Neural progenitor cell (in vitro differentiated cells): ENCODE results near the gene RNF157. TPM values are rescaled to one million over a fixed set of nuclear protein-coding genes. Genes with fewer than 3 reads are reported as not detected.

ENCODE experiments used
- DNase-seq: peaks from one replicate; pipeline ENCODE4 v3.0.0-alpha.2; 2016; ENCODE audit warnings: low spot score
- H2AFZ ChIP-seq: fragments of 200-600 bp; sonication (generic); replicated peaks from 2 replicates; pipeline ENCODE4 v1.6.1; 2016; ENCODE audit warnings: antibody characterized with exemption
- H3F3A ChIP-seq: fragments of 200-600 bp; sonication (generic); 2 replicates; pipeline ENCODE4 v1.6.1; 2016; ENCODE audit warnings: antibody characterized with exemption, low read depth
- H3K27ac ChIP-seq: fragments of 200-600 bp; sonication (generic); 2 replicates; pipeline ENCODE4 v1.5.1; 2016; ENCODE audit warnings: mild to moderate bottlenecking
- H3K27me3 ChIP-seq: fragments of 200-600 bp; sonication (generic); 2 replicates; pipeline ENCODE4 v1.6.1; 2016; ENCODE audit warnings: mild to moderate bottlenecking, moderate library complexity
- H3K36me3 ChIP-seq: fragments of 200-600 bp; sonication (generic); 2 replicates; pipeline ENCODE4 v1.5.1; 2016
- H3K4me1 ChIP-seq: fragments of 200-600 bp; sonication (generic); 2 replicates; pipeline ENCODE4 v1.6.1; 2016; ENCODE audit warnings: mixed run types
- H3K4me2 ChIP-seq: fragments of 200-600 bp; sonication (generic); 2 replicates; pipeline ENCODE4 v1.6.1; 2016
- H3K4me3 ChIP-seq: fragments of 200-600 bp; sonication (generic); 2 replicates; pipeline ENCODE4 v1.5.1; 2016
- H3K79me2 ChIP-seq: fragments of 200-600 bp; sonication (generic); 2 replicates; pipeline ENCODE4 v1.6.1; 2016; ENCODE audit warnings: low read depth
- H3K9ac ChIP-seq: fragments of 200-600 bp; sonication (generic); 2 replicates; pipeline ENCODE4 v1.6.1; 2016
- H3K9me3 ChIP-seq: fragments of 200-600 bp; sonication (generic); 2 replicates; pipeline ENCODE4 v1.5.1; 2016; ENCODE audit warnings: low read depth
- H4K20me1 ChIP-seq: fragments of 200-600 bp; sonication (generic); 2 replicates; pipeline ENCODE4 v1.6.1; 2016; ENCODE audit warnings: low read depth
- H3K27ac Mint-ChIP-seq: 3 replicates; pipeline ENCODE4 v1.8.0; 2021; ENCODE audit warnings: mixed read lengths
- H3K27me3 Mint-ChIP-seq: 2 replicates; pipeline ENCODE4 v1.8.0; 2022; ENCODE audit warnings: low read depth, mild to moderate bottlenecking, inconsistent platforms, moderate library complexity, mixed read lengths; ENCODE audit not compliant: insufficient read depth
- H3K36me3 Mint-ChIP-seq: 3 replicates; pipeline ENCODE4 v1.8.0; 2021; ENCODE audit warnings: mixed read lengths
- H3K4me1 Mint-ChIP-seq: 3 replicates; pipeline ENCODE4 v1.8.0; 2021; ENCODE audit warnings: mixed read lengths
- H3K4me3 Mint-ChIP-seq: 3 replicates; pipeline ENCODE4 v1.8.0; 2021; ENCODE audit warnings: mild to moderate bottlenecking, moderate library complexity, mixed read lengths
- H3K9me3 Mint-ChIP-seq: 3 replicates; pipeline ENCODE4 v1.8.0; 2020; ENCODE audit warnings: mixed read lengths
- CTCF ChIP-seq: fragments of 200-600 bp; sonication (generic); IDR thresholded peaks from 2 replicates; pipeline ENCODE4 v1.5.1; 2017; ENCODE audit warnings: antibody characterized with exemption, mild to moderate bottlenecking
- EZH2 ChIP-seq: fragments of 200-600 bp; sonication (generic); IDR thresholded peaks from 2 replicates; pipeline ENCODE4 v1.6.1; 2017; ENCODE audit warnings: antibody characterized with exemption, mild to moderate bottlenecking, moderate library complexity
- EZH2phosphoT487 ChIP-seq: fragments of 200-600 bp; sonication (generic); IDR thresholded peaks from 2 replicates; pipeline ENCODE4 v1.6.1; 2017; ENCODE audit warnings: antibody characterized with exemption
- total RNA-seq: library from RNA; depleted of rRNA; stranded (reverse); fragments of >200 nt; gene quantifications from 2 replicates; pipeline ENCODE4 v1.2.3, GENCODE V29; 2015; ENCODE audit warnings: low replicate concordance

Gene RNF157
- total RNA-seq, 1 donor from 2014 or later: 21.0 TPM

- Mint-ChIP-seq H3K4me3 (peak overlapping the region; percentile 18), H3K27me3 (peaks cover 14% of the 10 kb centered on the region), H3K36me3 (no peaks in the 10 kb centered on the region), H3K27ac (peak overlapping the region; percentile 93), H3K9me3 (no peaks in the 10 kb centered on the region), H3K4me1 (peaks cover 60% of the 10 kb centered on the region)
- Histone ChIP-seq H3K27me3 (peaks cover 99% of the 10 kb centered on the region), H3K4me2 (peak overlapping the region; percentile 83), H3K4me3 (no peak overlapping the region), H3K9me3 (no peaks in the 10 kb centered on the region), H3K36me3 (no peaks in the 10 kb centered on the region), H3F3A (peaks cover 82% of the 10 kb centered on the region), H4K20me1 (peaks cover 14% of the 10 kb centered on the region), H2AFZ (no peak overlapping the region), H3K9ac (no peak overlapping the region), H3K27ac (no peak overlapping the region), H3K79me2 (no peaks in the 10 kb centered on the region), H3K4me1 (peaks cover 89% of the 10 kb centered on the region)
- no peak for DNase-seq
- no peak for TF ChIP-seq EZH2phosphoT487
- TF ChIP-seq EZH2: peak; percentile 9
Observed at GRCh38 chr17:76137001-76137350, 103.3 kb downstream of the RNF157 start.

DNA sequence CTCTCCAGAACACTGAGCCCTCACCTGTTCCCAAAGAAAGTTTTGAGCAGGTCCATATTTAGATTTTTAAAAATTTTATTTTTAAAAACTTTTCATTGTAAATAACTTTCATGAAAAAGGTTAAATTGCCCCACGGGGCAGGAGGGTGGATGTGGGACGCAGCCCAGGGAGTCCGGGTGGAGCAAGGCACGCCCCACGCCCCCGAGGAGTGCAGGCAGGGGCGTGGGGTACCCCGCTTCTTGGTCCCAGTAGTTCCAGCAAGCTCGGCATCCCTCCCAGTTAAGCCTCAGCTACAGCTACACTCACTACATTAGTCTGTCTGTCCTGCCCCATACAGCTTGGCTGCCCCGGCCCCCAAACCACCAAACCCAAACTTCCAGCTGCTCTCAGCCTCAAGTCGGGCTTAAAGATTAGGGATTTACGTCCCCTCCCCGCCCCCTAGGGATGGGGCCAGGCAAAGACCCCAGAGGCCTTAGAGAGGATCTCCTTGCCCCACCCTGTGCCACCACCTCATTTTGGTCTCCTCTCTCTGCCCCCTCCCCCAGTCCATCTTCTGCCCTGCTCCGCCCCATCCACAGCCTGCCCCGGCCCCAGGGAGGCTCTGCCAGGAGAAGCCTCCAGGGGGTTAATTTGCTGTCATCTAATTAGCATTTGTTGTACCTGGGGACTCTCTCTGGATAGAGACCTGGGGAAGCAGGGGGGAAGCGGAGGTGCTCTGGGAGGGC lies 103.9 kb downstream of the RNF157 start:
- Histone ChIP-seq H3F3A (peaks cover 77% of the 10 kb centered on the region), H3K9me3 (no peaks in the 10 kb centered on the region), H3K27me3 (peaks cover 99% of the 10 kb centered on the region), H3K4me1 (peaks cover 89% of the 10 kb centered on the region), H3K4me2 (peak overlapping the region; percentile 83), H4K20me1 (peaks cover 14% of the 10 kb centered on the region), H3K9ac (no peak overlapping the region), H3K79me2 (no peaks in the 10 kb centered on the region), H2AFZ (no peak overlapping the region), H3K36me3 (no peaks in the 10 kb centered on the region), H3K27ac (no peak overlapping the region), H3K4me3 (no peak overlapping the region)
- Mint-ChIP-seq H3K9me3 (no peaks in the 10 kb centered on the region), H3K4me1 (peaks cover 57% of the 10 kb centered on the region), H3K4me3 (no peak overlapping the region), H3K27ac (peak overlapping the region; percentile 93), H3K27me3 (peaks cover 14% of the 10 kb centered on the region), H3K36me3 (no peaks in the 10 kb centered on the region)
- DNase-seq: peak; percentile 65
- no peak for TF ChIP-seq EZH2phosphoT487
- TF ChIP-seq CTCF: peak; percentile 33

DNA sequence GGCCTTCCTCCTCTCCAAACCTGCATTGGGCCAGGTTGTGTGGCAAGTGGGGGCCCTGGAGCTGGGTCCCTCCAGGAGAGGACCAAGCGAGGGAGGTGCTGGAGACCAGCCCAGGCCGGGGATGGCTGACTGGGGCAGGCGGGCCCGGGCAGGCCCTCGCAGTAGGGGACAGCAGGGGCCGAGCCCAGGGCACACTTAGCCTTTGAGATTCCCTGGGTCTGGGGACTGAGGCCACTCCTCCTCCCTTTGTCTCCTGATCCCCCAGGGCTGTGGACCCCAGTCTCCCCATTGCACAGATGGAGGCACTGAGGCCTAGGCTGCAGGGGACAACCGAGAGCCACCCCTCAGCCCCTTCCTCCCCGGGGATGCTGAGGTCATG lies 104.5 kb downstream of the RNF157 start:
- Histone ChIP-seq H3K4me3 (no peak overlapping the region), H2AFZ (no peak overlapping the region), H3F3A (peaks cover 75% of the 10 kb centered on the region), H3K9ac (no peak overlapping the region), H3K27ac (no peak overlapping the region), H3K4me2 (peak overlapping the region; percentile 83), H3K4me1 (peaks cover 93% of the 10 kb centered on the region), H4K20me1 (peaks cover 11% of the 10 kb centered on the region), H3K9me3 (no peaks in the 10 kb centered on the region), H3K27me3 (peaks cover 100% of the 10 kb centered on the region), H3K36me3 (no peaks in the 10 kb centered on the region), H3K79me2 (no peaks in the 10 kb centered on the region)
- peaks cover 60% of the 10 kb centered on the region for H3K4me1 Mint-ChIP-seq
- TF ChIP-seq CTCF (no peak), EZH2phosphoT487 (no peak), EZH2 (no peak)
- DNase-seq: no peak
- H3K4me3 Mint-ChIP-seq: no peak overlapping the region
- H3K36me3 Mint-ChIP-seq: no peaks in the 10 kb centered on the region
- H3K27ac Mint-ChIP-seq: no peak overlapping the region
- peaks cover 15% of the 10 kb centered on the region for H3K27me3 Mint-ChIP-seq
- no peaks in the 10 kb centered on the region for H3K9me3 Mint-ChIP-seq
